HEK293T (cell line): ENCODE measurements around the gene CELSR2.

Experiments used
- ARNT ChIP-seq: fragments of 450-650 bp; IDR thresholded peaks from 2 replicates; pipeline ENCODE4 v1.6.1; 2017; ENCODE audit warnings: mild to moderate bottlenecking
- BHLHE40 ChIP-seq: fragments of 450-650 bp; IDR thresholded peaks from 2 replicates; pipeline ENCODE4 v1.6.1; 2016; ENCODE audit warnings: mild to moderate bottlenecking, moderate library complexity, borderline replicate concordance
- SP1 ChIP-seq: fragments of 450-650 bp; IDR thresholded peaks from 2 replicates; pipeline ENCODE4 v1.6.1; 2017
- TARDBP ChIP-seq: fragments of 450-650 bp; IDR thresholded peaks from 2 replicates; pipeline ENCODE4 v1.6.1; 2016

GRCh38 chr1:109229531-109230127 is 19.7 kb upstream of the CELSR2 start:
- no peak for TF ChIP-seq TARDBP
- TF ChIP-seq ARNT: no peak
- no peak for TF ChIP-seq SP1
- no peak for TF ChIP-seq BHLHE40
